Lower leg skin (tissue), 4 donors: Measurements from ENCODE around the gene ST8SIA6. TPM values are rescaled to one million over a fixed set of nuclear protein-coding genes. Genes with fewer than 3 reads are reported as not detected.

Experiments used
- DNase-seq, 2 donors: peaks; one replicate each; pipeline ENCODE4 v3.0.0-alpha.2; 2019; ENCODE audit warnings: low spot score in 2 of 2
- H3K4me3 ChIP-seq: fragments of 200-600 bp; sonication (generic); 2 replicates; pipeline ENCODE4 v1.5.1; 2017; ENCODE audit warnings: mild to moderate bottlenecking, low read depth; ENCODE audit not compliant: poor library complexity, severe bottlenecking
- POLR2A ChIP-seq, 2 donors: fragments of 450-650 bp; IDR thresholded peaks; one replicate each; pipeline ENCODE4 v1.6.1; 2016 to 2017; ENCODE audit warnings: antibody characterized with exemption in 2 of 2, mild to moderate bottlenecking in 1 of 2, moderate library complexity in 1 of 2
- WGBS, 2 donors: methylation state at CpG; one replicate each; pipeline ENCODE4 v1.1.5; 2018; 5-methylcytosine and 5-hydroxymethylcytosine counted together
- intact Hi-C: fragments of 100-400 bp; cut with DNase I; formaldehyde crosslinking; loops from one replicate; pipeline ENCODE4 v1.15.0; 2023; ENCODE audit warnings: low total_unique reads
- total RNA-seq, 4 donors: library from RNA; depleted of rRNA; stranded (reverse); fragments of >200 nt; gene quantifications; one replicate each; pipeline ENCODE4 v1.1.0, GENCODE V29; 2016
- TF ChIP-seq, protein P1 (sequence below), 3 donors: fragments of 450-650 bp; IDR thresholded peaks; one replicate each; pipeline ENCODE4 v1.5.1; 2016; ENCODE audit warnings: antibody characterized with exemption in 3 of 3, mild to moderate bottlenecking in 3 of 3, moderate library complexity in 2 of 3

The ST8SIA6 gene
- total RNA-seq, 4 donors from 2014 or later, result 0.34 to 2.8 (median 1.5) TPM

DNA sequence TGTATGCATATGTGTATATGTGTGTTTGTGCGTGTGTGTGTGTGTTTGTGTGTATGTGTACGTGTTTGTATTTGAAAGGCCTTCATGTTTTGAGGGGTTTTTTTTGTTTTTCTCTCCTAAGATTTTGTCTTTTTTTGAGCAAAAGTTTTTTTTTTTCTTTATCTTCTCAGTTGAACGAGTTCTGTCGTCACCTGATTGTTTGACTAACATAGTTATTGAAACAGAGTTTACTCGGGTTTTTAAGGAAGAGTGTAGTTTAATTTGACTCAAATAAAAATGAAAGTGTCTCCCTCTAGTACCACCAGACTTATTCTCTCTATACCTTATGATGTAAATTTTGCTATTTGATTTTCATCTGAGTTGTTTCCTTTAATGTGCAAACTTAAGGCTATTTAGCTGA, 73.5 kb downstream of the ST8SIA6 start:
- intact Hi-C loops, result no loop called here
- no peak for DNase-seq
- TF ChIP-seq, protein P1, sequence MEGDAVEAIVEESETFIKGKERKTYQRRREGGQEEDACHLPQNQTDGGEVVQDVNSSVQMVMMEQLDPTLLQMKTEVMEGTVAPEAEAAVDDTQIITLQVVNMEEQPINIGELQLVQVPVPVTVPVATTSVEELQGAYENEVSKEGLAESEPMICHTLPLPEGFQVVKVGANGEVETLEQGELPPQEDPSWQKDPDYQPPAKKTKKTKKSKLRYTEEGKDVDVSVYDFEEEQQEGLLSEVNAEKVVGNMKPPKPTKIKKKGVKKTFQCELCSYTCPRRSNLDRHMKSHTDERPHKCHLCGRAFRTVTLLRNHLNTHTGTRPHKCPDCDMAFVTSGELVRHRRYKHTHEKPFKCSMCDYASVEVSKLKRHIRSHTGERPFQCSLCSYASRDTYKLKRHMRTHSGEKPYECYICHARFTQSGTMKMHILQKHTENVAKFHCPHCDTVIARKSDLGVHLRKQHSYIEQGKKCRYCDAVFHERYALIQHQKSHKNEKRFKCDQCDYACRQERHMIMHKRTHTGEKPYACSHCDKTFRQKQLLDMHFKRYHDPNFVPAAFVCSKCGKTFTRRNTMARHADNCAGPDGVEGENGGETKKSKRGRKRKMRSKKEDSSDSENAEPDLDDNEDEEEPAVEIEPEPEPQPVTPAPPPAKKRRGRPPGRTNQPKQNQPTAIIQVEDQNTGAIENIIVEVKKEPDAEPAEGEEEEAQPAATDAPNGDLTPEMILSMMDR (IDR thresholded peaks at IDR 0.05), result no peak
- no peak for TF ChIP-seq POLR2A (IDR thresholded peaks at IDR 0.05)
- WGBS, 2 donors, result 71 to 79% methylated on average over 5 of the region's 5 CpGs
- H3K4me3 ChIP-seq, result no peak overlapping the region

DNA sequence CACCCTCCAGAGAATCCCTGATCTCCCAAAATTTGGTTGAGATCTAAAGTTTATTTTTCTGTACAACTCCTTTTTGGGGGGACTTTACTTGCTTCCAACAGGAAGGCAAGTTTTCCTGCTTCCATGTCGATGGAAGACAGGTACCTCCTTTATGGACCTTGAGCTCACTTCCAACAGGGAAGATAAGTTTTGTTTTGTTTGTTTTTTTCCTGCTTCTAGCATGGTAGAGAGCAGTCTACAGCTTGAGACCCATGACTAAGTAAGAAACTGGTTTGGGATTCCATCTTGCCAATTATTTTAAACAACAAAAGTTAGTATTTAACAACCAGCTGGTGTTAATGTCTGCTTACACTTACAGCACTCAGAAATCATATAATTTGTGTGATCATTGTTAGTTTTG, 74.4 kb downstream of the ST8SIA6 start:
- intact Hi-C loops, result no loop called here
- WGBS, 2 donors, result 57 to 86% methylated on average over 1 of the region's 1 CpG
- H3K4me3 ChIP-seq, result no peak overlapping the region
- no peak for DNase-seq
- TF ChIP-seq, protein P1 (IDR thresholded peaks at IDR 0.05), result no peak
- no peak for TF ChIP-seq POLR2A (IDR thresholded peaks at IDR 0.05)

- H3K4me3 ChIP-seq, result no peak overlapping the region
- TF ChIP-seq, protein P1 (IDR thresholded peaks at IDR 0.05), result no peak
- TF ChIP-seq POLR2A (IDR thresholded peaks at IDR 0.05), result no peak
- 73 to 75% methylated on average over 6 of the region's 6 CpGs for WGBS, 2 donors
- intact Hi-C loops, result no loop called here
- DNase-seq, result no peak
Observed at GRCh38 chr10:17379151-17379690, 75.2 kb downstream of the ST8SIA6 start.

DNA sequence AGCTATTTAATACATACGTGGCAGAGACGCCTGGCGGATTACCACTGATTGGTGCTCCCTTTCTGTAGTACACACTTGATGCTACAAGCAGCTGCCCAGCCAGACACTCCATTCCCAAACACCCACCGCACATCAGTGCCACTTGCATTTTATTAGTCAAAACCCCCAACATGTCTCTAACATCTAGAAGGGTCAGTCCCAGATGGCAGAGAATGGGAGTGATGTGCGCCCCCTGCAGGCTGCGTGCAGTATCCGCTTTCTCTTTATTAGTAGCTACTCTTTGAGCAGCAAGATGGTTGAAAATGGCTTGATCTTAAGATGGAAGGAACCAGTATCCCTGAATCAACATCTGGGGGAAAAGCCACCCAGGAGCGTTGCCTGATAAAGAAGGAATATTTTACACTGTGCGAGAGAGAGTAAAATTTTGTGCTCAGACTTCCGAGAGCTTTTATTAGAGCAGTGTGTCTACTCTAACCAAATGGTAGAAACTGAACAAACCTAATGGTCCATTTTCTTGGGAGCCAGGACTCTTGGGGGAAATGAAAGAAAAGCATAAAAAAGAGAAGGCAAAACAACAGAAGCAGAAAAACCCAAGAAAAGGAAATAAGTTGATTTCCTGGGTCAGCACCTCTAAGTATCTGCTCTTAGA, 78.3 kb downstream of the ST8SIA6 start:
- no peak overlapping the region for H3K4me3 ChIP-seq

DNA sequence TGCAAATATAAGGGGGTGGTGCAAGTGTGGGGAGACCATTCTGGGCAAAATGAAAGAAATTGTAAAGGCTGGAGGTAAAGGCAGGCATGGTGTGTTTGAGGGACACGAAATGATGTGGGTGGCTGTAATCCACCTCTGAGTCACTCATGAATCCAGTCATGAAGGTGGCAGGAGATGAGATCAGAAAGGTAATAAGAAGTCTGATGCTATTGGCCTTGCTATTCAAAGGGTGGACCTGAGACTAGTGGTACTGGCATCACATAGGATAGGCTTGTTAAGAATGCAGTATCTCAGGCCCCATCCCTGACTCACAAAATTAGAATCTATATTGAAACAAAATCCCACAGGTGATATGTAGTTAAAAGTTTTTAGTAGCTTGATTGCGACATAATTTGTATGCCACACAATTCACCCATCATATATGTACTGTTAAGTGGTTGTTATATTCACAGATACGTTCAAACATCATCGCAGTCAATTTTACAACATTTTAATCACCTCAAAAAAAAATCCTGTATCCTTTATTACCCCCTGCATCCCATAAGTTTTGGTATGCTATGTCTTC, 85.6 kb downstream of the ST8SIA6 start:
- DNase-seq, result no peak
- no peak overlapping the region for H3K4me3 ChIP-seq
- 88% methylated on average over 4 of the region's 4 CpGs for WGBS, 2 donors
- TF ChIP-seq, protein P1 (IDR thresholded peaks at IDR 0.05), result no peak
- TF ChIP-seq POLR2A (IDR thresholded peaks at IDR 0.05), result no peak
- intact Hi-C loops, result no loop called here

More for the DNA sequence above, 78.3 kb downstream of the ST8SIA6 start:
- WGBS, 2 donors, result 79 to 88% methylated on average over 10 of the region's 10 CpGs
- no peak for DNase-seq
- TF ChIP-seq, protein P1 (IDR thresholded peaks at IDR 0.05), result no peak
- TF ChIP-seq POLR2A (IDR thresholded peaks at IDR 0.05), result no peak
- intact Hi-C loops, result no loop called here
